Measurements from ENCODE around the gene FCHO1.

GRCh38 chr19:17796838-17797423, 45.7 kb downstream of the FCHO1 start:
- TF ChIP-seq, protein P1, sequence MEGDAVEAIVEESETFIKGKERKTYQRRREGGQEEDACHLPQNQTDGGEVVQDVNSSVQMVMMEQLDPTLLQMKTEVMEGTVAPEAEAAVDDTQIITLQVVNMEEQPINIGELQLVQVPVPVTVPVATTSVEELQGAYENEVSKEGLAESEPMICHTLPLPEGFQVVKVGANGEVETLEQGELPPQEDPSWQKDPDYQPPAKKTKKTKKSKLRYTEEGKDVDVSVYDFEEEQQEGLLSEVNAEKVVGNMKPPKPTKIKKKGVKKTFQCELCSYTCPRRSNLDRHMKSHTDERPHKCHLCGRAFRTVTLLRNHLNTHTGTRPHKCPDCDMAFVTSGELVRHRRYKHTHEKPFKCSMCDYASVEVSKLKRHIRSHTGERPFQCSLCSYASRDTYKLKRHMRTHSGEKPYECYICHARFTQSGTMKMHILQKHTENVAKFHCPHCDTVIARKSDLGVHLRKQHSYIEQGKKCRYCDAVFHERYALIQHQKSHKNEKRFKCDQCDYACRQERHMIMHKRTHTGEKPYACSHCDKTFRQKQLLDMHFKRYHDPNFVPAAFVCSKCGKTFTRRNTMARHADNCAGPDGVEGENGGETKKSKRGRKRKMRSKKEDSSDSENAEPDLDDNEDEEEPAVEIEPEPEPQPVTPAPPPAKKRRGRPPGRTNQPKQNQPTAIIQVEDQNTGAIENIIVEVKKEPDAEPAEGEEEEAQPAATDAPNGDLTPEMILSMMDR (IDR thresholded peaks at IDR 0.05), result no peak
- no peak for TF ChIP-seq POLR2AphosphoS5 (IDR thresholded peaks at IDR 0.05)
